CD4-positive, alpha-beta T cell (primary cell): Measurements from ENCODE around the gene CCDC150. TPM values are rescaled to one million over a fixed set of nuclear protein-coding genes. Genes with fewer than 3 reads are reported as not detected.
"Not testable (repeated sequence)": the region's sequence is repeated elsewhere in the genome, so short reads cannot be mapped to it uniquely, and the experiment has no call there.

Source experiments
- ATAC-seq: fragments of 200-7000 bp; cut with Tn5 transposase; one replicate; pipeline ENCODE4 v1.10.0; 2022; ENCODE audit warnings: mild to moderate bottlenecking; ENCODE audit not compliant: poor library complexity
- CTCF ChIA-PET: fragments of 350-600 bp; sonication (Branson Sonifier 250); formaldehyde crosslinking; loops from one replicate; lab custom pipeline; 2021; ENCODE audit warnings: antibody characterized with exemption, inconsistent platforms; lab: Charles Lee
- POLR2A ChIA-PET: fragments of 350-600 bp; sonication (Branson Sonifier 250); formaldehyde crosslinking; loops from one replicate; lab custom pipeline; 2021; ENCODE audit warnings: antibody characterized with exemption, inconsistent platforms; lab: Charles Lee
- DNase-seq, 14 experiments: peaks; one replicate each; pipeline ENCODE4 v3.0.0-alpha.2; 2013 to 2020; ENCODE audit warnings: mixed read lengths in 2 of 14
- H3K27ac ChIP-seq, 2 donors: one replicate each; pipeline versions ENCODE4 v1.5.1 to v1.7.0; 2013; ENCODE audit warnings: low read length in 2 of 2, low read depth in 1 of 2, mild to moderate bottlenecking in 1 of 2
- H3K27me3 ChIP-seq, 2 experiments: 1 replicate in 1 of 2; 2 replicates in 1 of 2; pipeline versions ENCODE4 v1.6.1 to v1.7.0; 2013; ENCODE audit warnings: low read length in 2 of 2, control low read depth in 1 of 2, mild to moderate bottlenecking in 1 of 2, moderate library complexity in 1 of 2; ENCODE audit not compliant: insufficient read depth in 2 of 2, control insufficient read depth in 1 of 2
- H3K36me3 ChIP-seq: one replicate; pipeline ENCODE4 v1.6.1; 2013; ENCODE audit warnings: low read length, control low read depth; ENCODE audit not compliant: insufficient read depth
- H3K4me1 ChIP-seq: one replicate; pipeline ENCODE4 v1.6.1; 2013; ENCODE audit warnings: low read length, control low read depth; ENCODE audit not compliant: insufficient read depth
- H3K4me3 ChIP-seq: one replicate; pipeline ENCODE4 v1.5.1; 2013; ENCODE audit warnings: mild to moderate bottlenecking, low read length, moderate library complexity
- H3K9me3 ChIP-seq, 2 experiments: 1 replicate in 1 of 2; 2 replicates in 1 of 2; pipeline versions ENCODE4 v1.6.1 to v1.7.0; 2013; ENCODE audit warnings: low read length in 2 of 2, mild to moderate bottlenecking in 2 of 2, control low read depth in 1 of 2, moderate library complexity in 1 of 2; ENCODE audit not compliant: control insufficient read depth in 1 of 2, insufficient read depth in 1 of 2
- H3K27ac Mint-ChIP-seq: one replicate; pipeline ENCODE4 v1.8.0; 2020; ENCODE audit warnings: mixed read lengths
- H3K27me3 Mint-ChIP-seq: one replicate; pipeline ENCODE4 v1.8.0; 2021; ENCODE audit warnings: mixed read lengths
- H3K36me3 Mint-ChIP-seq: one replicate; pipeline ENCODE4 v1.8.0; 2021; ENCODE audit warnings: low read depth, mixed read lengths
- H3K4me1 Mint-ChIP-seq: one replicate; pipeline ENCODE4 v1.8.0; 2021; ENCODE audit warnings: low read depth, mixed read lengths
- H3K4me3 Mint-ChIP-seq: one replicate; pipeline ENCODE4 v1.8.0; 2020; ENCODE audit warnings: mild to moderate bottlenecking, mixed read lengths
- H3K9me3 Mint-ChIP-seq: one replicate; pipeline ENCODE4 v1.8.0; 2020; ENCODE audit warnings: mixed read lengths
- intact Hi-C, 2 experiments: fragments of 100-400 bp; cut with DNase I in 1 of 2; cut with micrococcal nuclease in 1 of 2; formaldehyde crosslinking; loops; one replicate each; pipeline versions ENCODE4 v1.15.1 to v1.9.0; 2023 to 2025; cut with DNase I, micrococcal nuclease
- total RNA-seq, 174 experiments: library from RNA in 2 of 174; stranded (reverse) in 2 of 174; gene quantifications; one replicate each; pipeline ENCODE4 v1.2.3 and lab custom pipeline; 2021 to 2026
- TF ChIP-seq, protein P1 (sequence below): fragments of 200-600 bp; IDR thresholded peaks from one replicate; pipeline ENCODE4 v1.8.0; 2022; ENCODE audit warnings: antibody characterized with exemption, mild to moderate bottlenecking

The CCDC150 gene
- total RNA-seq, 2 experiments from 2014 or later: 0.22 to 0.75 TPM

GRCh38 chr2:196606516-196606915 lies 33.0 kb upstream of the CCDC150 start:
- H3K9me3 Mint-ChIP-seq: no peaks in the 10 kb centered on the region
- H3K27me3 ChIP-seq: no peaks in the 10 kb centered on the region
- no peak for ATAC-seq
- TF ChIP-seq, protein P1, sequence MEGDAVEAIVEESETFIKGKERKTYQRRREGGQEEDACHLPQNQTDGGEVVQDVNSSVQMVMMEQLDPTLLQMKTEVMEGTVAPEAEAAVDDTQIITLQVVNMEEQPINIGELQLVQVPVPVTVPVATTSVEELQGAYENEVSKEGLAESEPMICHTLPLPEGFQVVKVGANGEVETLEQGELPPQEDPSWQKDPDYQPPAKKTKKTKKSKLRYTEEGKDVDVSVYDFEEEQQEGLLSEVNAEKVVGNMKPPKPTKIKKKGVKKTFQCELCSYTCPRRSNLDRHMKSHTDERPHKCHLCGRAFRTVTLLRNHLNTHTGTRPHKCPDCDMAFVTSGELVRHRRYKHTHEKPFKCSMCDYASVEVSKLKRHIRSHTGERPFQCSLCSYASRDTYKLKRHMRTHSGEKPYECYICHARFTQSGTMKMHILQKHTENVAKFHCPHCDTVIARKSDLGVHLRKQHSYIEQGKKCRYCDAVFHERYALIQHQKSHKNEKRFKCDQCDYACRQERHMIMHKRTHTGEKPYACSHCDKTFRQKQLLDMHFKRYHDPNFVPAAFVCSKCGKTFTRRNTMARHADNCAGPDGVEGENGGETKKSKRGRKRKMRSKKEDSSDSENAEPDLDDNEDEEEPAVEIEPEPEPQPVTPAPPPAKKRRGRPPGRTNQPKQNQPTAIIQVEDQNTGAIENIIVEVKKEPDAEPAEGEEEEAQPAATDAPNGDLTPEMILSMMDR: no peak
- no peaks in the 10 kb centered on the region for H3K4me1 ChIP-seq
- H3K27me3 Mint-ChIP-seq: peaks cover 13% of the 10 kb centered on the region
- no peak overlapping the region for H3K27ac Mint-ChIP-seq
- H3K27ac ChIP-seq: no peak overlapping the region
- H3K36me3 Mint-ChIP-seq: no peaks in the 10 kb centered on the region
- no peaks in the 10 kb centered on the region for H3K9me3 ChIP-seq
- no peaks in the 10 kb centered on the region for H3K4me1 Mint-ChIP-seq
- ChIA-PET CTCF (no interaction called here), POLR2A (interaction anchor here (0.6 kb wide), 1 partner anchor 540 kb away, joined by 4 read pairs; no protein-coding TSS in a partner anchor)
- no peak for DNase-seq
- intact Hi-C loops: no loop called here
- H3K4me3 ChIP-seq: no peak overlapping the region
- H3K4me3 Mint-ChIP-seq: no peak overlapping the region
- H3K36me3 ChIP-seq: no peaks in the 10 kb centered on the region

DNA sequence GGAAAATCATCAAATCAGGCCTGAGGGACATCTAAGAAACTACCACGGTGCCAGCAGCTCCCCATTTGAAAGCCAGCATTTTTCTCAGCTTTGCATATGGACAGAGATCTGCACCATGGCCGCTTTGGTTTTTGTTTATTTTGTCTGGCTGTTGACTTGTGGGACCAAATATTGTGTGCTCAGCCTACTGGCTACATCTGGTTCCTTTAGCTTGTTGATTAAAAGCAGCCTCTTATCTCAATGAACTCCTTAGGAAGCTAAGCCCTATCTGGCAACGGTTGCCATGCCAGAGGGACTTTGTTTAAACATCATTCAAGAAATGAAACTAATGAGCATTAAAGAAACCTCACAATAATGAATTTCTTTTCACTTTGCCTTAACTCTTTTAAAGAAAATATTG lies 32.4 kb upstream of the CCDC150 start:
- TF ChIP-seq, protein P1: no peak
- no peaks in the 10 kb centered on the region for H3K36me3 Mint-ChIP-seq
- H3K4me3 ChIP-seq: no peak overlapping the region
- no peak overlapping the region for H3K27ac ChIP-seq
- no peak overlapping the region for H3K27ac Mint-ChIP-seq
- no peaks in the 10 kb centered on the region for H3K9me3 ChIP-seq
- DNase-seq (no peak), ATAC-seq (no peak)
- no peaks in the 10 kb centered on the region for H3K4me1 ChIP-seq
- no peaks in the 10 kb centered on the region for H3K9me3 Mint-ChIP-seq
- H3K36me3 ChIP-seq: no peaks in the 10 kb centered on the region
- no peak overlapping the region for H3K4me3 Mint-ChIP-seq
- H3K4me1 Mint-ChIP-seq: no peaks in the 10 kb centered on the region
- H3K27me3 Mint-ChIP-seq: peaks cover 7% of the 10 kb centered on the region
- CTCF ChIA-PET: no interaction called here
- POLR2A ChIA-PET: no interaction called here
- intact Hi-C loops: no loop called here
- H3K27me3 ChIP-seq: no peaks in the 10 kb centered on the region

- H3K9me3 Mint-ChIP-seq, H3K27me3 Mint-ChIP-seq: not testable (repeated sequence)
Measured at GRCh38 chr2:196607896-196608295, 31.6 kb upstream of the CCDC150 start.

DNA sequence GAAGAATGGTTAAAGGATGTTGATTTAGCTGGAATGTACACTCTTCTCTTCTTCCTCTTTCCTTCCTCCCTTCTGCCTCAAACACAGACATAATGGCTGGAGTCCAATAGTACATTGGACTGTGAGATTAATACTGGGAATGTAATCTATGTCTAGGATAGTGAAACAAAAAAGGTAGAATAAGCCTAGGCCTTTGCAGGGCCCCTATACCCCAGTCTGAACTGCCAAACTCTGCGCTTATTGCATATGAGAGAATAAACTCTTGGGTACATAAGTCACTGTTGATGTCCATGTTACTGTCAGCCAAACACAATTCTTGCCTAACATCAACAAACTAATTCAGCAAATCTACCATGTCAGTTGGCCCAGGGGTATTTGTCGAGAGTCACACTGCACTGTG lies 29.7 kb upstream of the CCDC150 start:
- Mint-ChIP-seq H3K4me1 (no peaks in the 10 kb centered on the region), H3K9me3 (no peaks in the 10 kb centered on the region), H3K36me3 (no peaks in the 10 kb centered on the region), H3K27me3 (no peaks in the 10 kb centered on the region), H3K27ac (no peak overlapping the region), H3K4me3 (no peak overlapping the region)
- H3K9me3 ChIP-seq: no peaks in the 10 kb centered on the region
- H3K36me3 ChIP-seq: no peaks in the 10 kb centered on the region
- DNase-seq (no peak), ATAC-seq (no peak)
- TF ChIP-seq, protein P1: no peak
- ChIA-PET POLR2A (no interaction called here), CTCF (no interaction called here)
- no peak overlapping the region for H3K27ac ChIP-seq
- intact Hi-C loops: no loop called here
- H3K4me1 ChIP-seq: no peaks in the 10 kb centered on the region
- H3K4me3 ChIP-seq: no peak overlapping the region
- H3K27me3 ChIP-seq: no peaks in the 10 kb centered on the region

More at GRCh38 chr2:196607896-196608295, 31.6 kb upstream of the CCDC150 start:
- DNase-seq, CTCF ChIA-PET, H3K36me3 ChIP-seq, H3K27ac Mint-ChIP-seq, intact Hi-C loops, H3K4me3 ChIP-seq, H3K4me1 Mint-ChIP-seq, ATAC-seq, H3K27me3 ChIP-seq, H3K4me3 Mint-ChIP-seq, H3K9me3 ChIP-seq, H3K36me3 Mint-ChIP-seq, H3K4me1 ChIP-seq, H3K27ac ChIP-seq: not testable (repeated sequence)
- POLR2A ChIA-PET: interaction anchor here (0.6 kb wide), 1 partner anchor 176 kb away, joined by 5 read pairs; no protein-coding TSS in a partner anchor
